TTC549 (cell line): ENCODE data around the gene MYO7B.

Source experiments
- FAIRE-seq: peaks from 2 replicates; lab custom pipeline; 2012; peaks lifted over from hg19 to GRCh38; lab: Jason Lieb, UNC

The MYO7B gene

GRCh38 chr2:127609818-127610217 is 74.3 kb downstream of the MYO7B start:
- no peak for FAIRE-seq

GRCh38 chr2:127610561-127610960 is 75.1 kb downstream of the MYO7B start:
- no peak for FAIRE-seq

GRCh38 chr2:127611076-127611925 is 75.8 kb downstream of the MYO7B start:
- no peak for FAIRE-seq

GRCh38 chr2:127612111-127612822 is 76.8 kb downstream of the MYO7B start:
- no peak for FAIRE-seq

- FAIRE-seq = no peak
Observed at GRCh38 chr2:127614246-127614645, 78.8 kb downstream of the MYO7B start.

DNA sequence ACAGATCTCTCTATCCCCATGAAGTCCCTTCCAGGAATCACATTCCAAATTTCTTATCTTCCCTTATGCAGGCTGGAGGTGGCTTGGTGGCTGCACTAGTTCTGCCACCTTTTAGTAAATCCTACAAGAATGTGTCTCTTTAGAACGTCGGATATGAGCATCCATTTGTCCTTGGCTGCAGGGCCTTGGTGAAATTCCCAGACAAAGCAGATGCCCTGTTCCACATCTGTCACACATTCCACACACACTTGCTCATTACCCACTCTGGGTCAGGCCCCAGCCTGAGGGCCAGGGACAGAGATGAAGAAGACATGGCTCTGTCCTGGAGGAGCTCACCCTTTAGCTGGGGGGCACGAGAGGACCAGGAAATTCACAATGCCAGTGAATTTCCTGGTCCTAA is 79.2 kb downstream of the MYO7B start:
- FAIRE-seq = no peak

GRCh38 chr2:127615511-127616166 is 80.2 kb downstream of the MYO7B start:
- no peak for FAIRE-seq

GRCh38 chr2:127618551-127619202 is 83.2 kb downstream of the MYO7B start:
- FAIRE-seq = no peak

- no peak for FAIRE-seq
Observed at GRCh38 chr2:127619203-127619590, 83.7 kb downstream of the MYO7B start.

GRCh38 chr2:127619877-127620705 is 84.6 kb downstream of the MYO7B start:
- no peak for FAIRE-seq

DNA sequence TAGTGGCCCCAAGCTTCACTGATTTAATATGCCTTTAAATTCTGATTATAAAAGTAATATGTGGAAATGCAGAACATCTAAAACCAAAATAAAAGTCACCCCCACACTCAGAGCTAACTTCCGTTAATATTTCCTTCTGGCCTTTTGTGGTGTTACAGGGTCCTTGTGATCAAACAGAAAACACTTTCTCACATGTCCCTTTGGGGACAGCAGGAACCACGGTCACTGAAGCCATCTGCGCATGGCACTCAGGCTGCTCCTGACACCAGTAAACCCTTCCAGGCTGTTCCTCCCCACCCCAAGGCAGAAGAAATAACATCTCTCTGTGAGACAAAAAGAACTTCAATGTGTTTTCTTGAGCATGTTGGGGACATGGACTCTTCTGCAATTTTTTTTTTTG is 85.4 kb downstream of the MYO7B start:
- FAIRE-seq = no peak

DNA sequence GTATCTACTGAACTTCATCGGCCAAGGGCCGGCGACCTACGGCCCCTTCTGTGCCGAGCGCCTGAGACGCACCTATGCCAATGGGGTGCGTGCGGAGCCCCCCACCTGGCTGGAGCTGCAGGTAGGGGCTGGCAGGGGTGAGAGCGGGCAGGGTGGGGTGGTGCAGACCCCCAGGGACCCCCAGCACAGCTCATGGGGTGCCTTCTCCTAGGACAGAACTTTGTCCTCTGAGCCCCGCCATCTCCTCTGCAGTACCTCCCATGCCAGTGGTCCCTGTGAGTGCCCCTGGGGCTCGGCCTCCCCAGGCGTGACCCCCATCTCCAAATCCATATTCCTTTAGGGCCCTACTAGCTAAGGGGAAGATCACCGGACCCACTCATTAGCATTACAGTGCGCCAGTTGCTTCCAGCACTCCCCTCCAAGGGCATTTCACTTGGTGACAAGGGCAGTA is 86.5 kb downstream of the MYO7B start:
- FAIRE-seq = no peak

- FAIRE-seq = no peak
Observed at GRCh38 chr2:127622561-127623387, 87.3 kb downstream of the MYO7B start.

DNA sequence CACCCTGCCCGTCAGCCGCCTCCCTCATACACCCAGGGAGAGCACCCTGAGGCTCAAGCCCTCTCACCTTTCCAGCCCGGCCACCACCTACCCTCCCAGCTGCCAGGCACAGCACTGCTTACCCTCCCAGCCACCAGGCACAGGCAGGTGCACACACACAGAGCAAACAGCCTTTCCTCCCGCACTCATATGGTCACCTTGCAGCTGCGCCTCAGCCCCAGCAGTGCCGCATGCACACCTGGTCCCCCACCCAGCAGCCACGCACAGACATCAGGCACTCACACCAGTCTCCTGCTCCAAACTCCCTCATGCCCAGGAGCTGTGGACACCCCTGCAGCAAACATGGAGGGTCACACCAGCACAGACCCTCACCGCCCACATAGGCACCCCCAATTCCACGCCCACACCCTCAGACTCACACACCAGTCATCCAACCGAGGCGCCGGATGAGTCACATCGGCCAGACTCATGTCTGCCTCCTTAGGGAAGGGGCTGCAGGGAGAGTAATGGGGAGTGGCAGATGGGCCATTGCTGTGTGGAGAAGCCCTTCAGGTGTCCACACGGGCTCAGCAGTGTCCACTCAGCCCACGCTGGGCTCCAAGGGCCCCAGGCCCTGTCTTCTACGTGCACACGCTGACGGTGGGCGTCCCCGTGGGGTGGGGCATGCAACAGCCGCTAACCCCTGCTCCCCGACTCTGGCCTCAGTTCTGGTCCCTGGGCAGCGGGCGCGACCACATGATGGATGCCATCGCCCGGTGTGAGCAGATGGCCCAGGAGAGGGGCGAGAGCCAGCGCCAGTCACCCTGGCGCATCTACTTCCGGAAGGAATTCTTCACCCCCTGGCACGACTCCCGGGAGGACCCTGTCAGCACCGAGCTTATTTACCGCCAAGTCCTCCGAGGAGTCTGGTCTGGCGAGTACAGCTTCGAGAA is 88.2 kb downstream of the MYO7B start:
- no peak for FAIRE-seq

GRCh38 chr2:127624320-127624755 is 88.9 kb downstream of the MYO7B start:
- no peak for FAIRE-seq

GRCh38 chr2:127624756-127625571 is 89.5 kb downstream of the MYO7B start:
- FAIRE-seq = no peak

DNA sequence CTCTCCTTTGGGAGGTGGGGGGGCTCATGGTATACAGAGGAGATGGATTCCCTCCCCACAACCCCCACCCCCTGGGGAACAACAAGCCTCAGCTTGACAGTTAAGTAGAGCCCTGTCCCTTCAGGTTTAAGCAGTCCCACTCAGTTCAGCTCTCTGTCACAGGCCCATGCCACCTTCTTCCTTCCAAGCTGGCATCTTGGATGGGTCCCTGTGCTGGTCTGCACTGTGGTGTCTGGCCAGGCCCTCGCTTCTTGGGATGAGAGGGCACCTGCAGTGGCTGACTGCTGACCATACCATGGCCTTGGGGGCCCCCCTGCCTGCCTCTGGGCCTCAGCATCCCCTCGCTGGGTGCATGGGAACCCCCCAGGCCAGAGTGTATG is 90.1 kb downstream of the MYO7B start:
- no peak for FAIRE-seq

GRCh38 chr2:127626175-127626574 is 90.7 kb downstream of the MYO7B start:
- FAIRE-seq = no peak
